8988T (cell line): ENCODE results near the gene TET2.

ENCODE experiments used
- DNase-seq: peaks from one replicate; pipeline ENCODE4 v3.0.0; 2011

Gene TET2

GRCh38 chr4:105145156-105145902, 1.3 kb upstream of the TET2 start:
- no peak for DNase-seq

- DNase-seq, result no peak
Observed at GRCh38 chr4:105145903-105146275, 787 bp upstream of the TET2 start.

- DNase-seq, result no peak
Observed at GRCh38 chr4:105147016-105147552, 408 bp downstream of the TET2 start.

- no peak for DNase-seq
Observed at GRCh38 chr4:105147553-105148161, 981 bp downstream of the TET2 start.

- DNase-seq, result no peak
Observed at GRCh38 chr4:105148356-105148755, 1.7 kb downstream of the TET2 start.

GRCh38 chr4:105148776-105149175, 2.1 kb downstream of the TET2 start:
- no peak for DNase-seq

- DNase-seq, result no peak
Observed at GRCh38 chr4:105149771-105150170, 3.1 kb downstream of the TET2 start.

GRCh38 chr4:105150503-105150902, 3.8 kb downstream of the TET2 start:
- no peak for DNase-seq

GRCh38 chr4:105153749-105154148, 7.1 kb downstream of the TET2 start:
- DNase-seq, result no peak

- no peak for DNase-seq
Observed at GRCh38 chr4:105154576-105154975, 7.9 kb downstream of the TET2 start.

GRCh38 chr4:105155426-105155825, 8.8 kb downstream of the TET2 start:
- DNase-seq, result no peak

GRCh38 chr4:105158837-105159236, 12.2 kb downstream of the TET2 start:
- DNase-seq, result no peak

GRCh38 chr4:105162123-105162796, 15.6 kb downstream of the TET2 start:
- no peak for DNase-seq

GRCh38 chr4:105164548-105164947, 17.9 kb downstream of the TET2 start:
- no peak for DNase-seq

GRCh38 chr4:105166066-105166465, 19.4 kb downstream of the TET2 start:
- DNase-seq, result no peak

- DNase-seq, result no peak
Observed at GRCh38 chr4:105170711-105171110, 24.0 kb downstream of the TET2 start.

GRCh38 chr4:105171912-105172311, 25.2 kb downstream of the TET2 start:
- no peak for DNase-seq

- DNase-seq, result no peak
Observed at GRCh38 chr4:105174098-105174497, 27.4 kb downstream of the TET2 start.

GRCh38 chr4:105179539-105180401, 33.1 kb downstream of the TET2 start:
- DNase-seq, result no peak

- no peak for DNase-seq
Observed at GRCh38 chr4:105181259-105181658, 34.6 kb downstream of the TET2 start.

GRCh38 chr4:105182211-105182610, 35.5 kb downstream of the TET2 start:
- no peak for DNase-seq

- no peak for DNase-seq
Observed at GRCh38 chr4:105184316-105184980, 37.8 kb downstream of the TET2 start.
